Measurements from ENCODE around the gene LCP2. TPM values are rescaled to one million over a fixed set of nuclear protein-coding genes. Genes with fewer than 3 reads are reported as not detected.
A peak's percentile ranks its signal among the peaks of the same experiment; 100 is the strongest.

Gene LCP2
- total RNA-seq, 1 donor from 2014 or later = 82.9 TPM

- ATAC-seq (no peak), DNase-seq (no peak)
- Histone ChIP-seq H3K36me3 (no peaks in the 10 kb centered on the region), H3K9me3 (no peaks in the 10 kb centered on the region), H3K4me3 (no peak overlapping the region), H3K27me3 (ENCODE audit: low read depth) (no peaks in the 10 kb centered on the region), H3K27ac (no peak overlapping the region), H3K4me1 (no peaks in the 10 kb centered on the region)
- TF ChIP-seq CTCF (IDR thresholded peaks at IDR 0.05) = no peak
- intact Hi-C loops (cut with DNase I) = no loop called here
Observed at GRCh38 chr5:170218726-170219125, 78.9 kb downstream of the LCP2 start.

- no peaks in the 10 kb centered on the region for H3K9me3 ChIP-seq
- H3K4me3 ChIP-seq = no peak overlapping the region
- TF ChIP-seq CTCF (IDR thresholded peaks at IDR 0.05) = no peak
- no peaks in the 10 kb centered on the region for H3K4me1 ChIP-seq
- DNase-seq (no peak), ATAC-seq (no peak)
- intact Hi-C loops (cut with DNase I) = no loop called here
- no peaks in the 10 kb centered on the region for H3K36me3 ChIP-seq
- H3K27ac ChIP-seq = no peak overlapping the region
- H3K27me3 ChIP-seq (ENCODE audit: low read depth) = no peaks in the 10 kb centered on the region
Observed at GRCh38 chr5:170217831-170218230, 79.7 kb downstream of the LCP2 start.

- no peaks in the 10 kb centered on the region for H3K4me1 ChIP-seq
- no peaks in the 10 kb centered on the region for H3K36me3 ChIP-seq
- no peak overlapping the region for H3K27ac ChIP-seq
- peak in 1 of 2 donors; percentile 39 for ATAC-seq
- no peak overlapping the region for H3K4me3 ChIP-seq
- DNase-seq = no peak
- H3K27me3 ChIP-seq (ENCODE audit: low read depth) = no peaks in the 10 kb centered on the region
- peak; percentile 36 for TF ChIP-seq CTCF (IDR thresholded peaks at IDR 0.05)
- no peaks in the 10 kb centered on the region for H3K9me3 ChIP-seq
- intact Hi-C loops (cut with DNase I) = no loop called here
Observed at GRCh38 chr5:170216257-170216864, 81.2 kb downstream of the LCP2 start.

- H3K27ac ChIP-seq = no peak overlapping the region
- no peaks in the 10 kb centered on the region for H3K36me3 ChIP-seq
- H3K4me3 ChIP-seq = no peak overlapping the region
- intact Hi-C loops (cut with DNase I) = no loop called here
- ATAC-seq (no peak), DNase-seq (no peak)
- H3K27me3 ChIP-seq (ENCODE audit: low read depth) = no peaks in the 10 kb centered on the region
- no peaks in the 10 kb centered on the region for H3K9me3 ChIP-seq
- no peak for TF ChIP-seq CTCF (IDR thresholded peaks at IDR 0.05)
- H3K4me1 ChIP-seq = no peaks in the 10 kb centered on the region
Observed at GRCh38 chr5:170211575-170212334, 85.8 kb downstream of the LCP2 start.

- TF ChIP-seq CTCF (IDR thresholded peaks at IDR 0.05) = no peak
- intact Hi-C loops (cut with DNase I) = no loop called here
Observed at GRCh38 chr5:170206958-170207357, 90.6 kb downstream of the LCP2 start.

More at GRCh38 chr5:170206958-170207357, 90.6 kb downstream of the LCP2 start:
- no peaks in the 10 kb centered on the region for H3K27me3 ChIP-seq (ENCODE audit: low read depth)
- no peak overlapping the region for H3K27ac ChIP-seq
- DNase-seq (no peak), ATAC-seq (no peak)
- no peak overlapping the region for H3K4me3 ChIP-seq
- H3K9me3 ChIP-seq = no peaks in the 10 kb centered on the region
- no peaks in the 10 kb centered on the region for H3K4me1 ChIP-seq
- no peaks in the 10 kb centered on the region for H3K36me3 ChIP-seq
